NT2/D1 (cell line): ENCODE data around the gene CLRN3.

Source experiments
- SUZ12 ChIP-seq: IDR thresholded peaks from 2 replicates; pipeline ENCODE4 v1.6.1; 2011; ENCODE audit not compliant: insufficient read length, insufficient read depth; ENCODE audit errors: extremely low read depth
- YY1 ChIP-seq: IDR thresholded peaks from 2 replicates; pipeline ENCODE4 v1.6.1; 2011; ENCODE audit not compliant: insufficient read length, insufficient read depth
- ZNF274 ChIP-seq: IDR thresholded peaks from 2 replicates; pipeline ENCODE4 v1.6.1; 2011; ENCODE audit warnings: mild to moderate bottlenecking, low read depth, low read length

- TF ChIP-seq ZNF274 (no peak), YY1 (no peak), SUZ12 (no peak)
These were observed 21.1 kb downstream of the CLRN3 start for GRCh38 chr10:127871631-127872010.
